PC-9 (cell line): ENCODE results near the gene TES. TPM values are rescaled to one million over a fixed set of nuclear protein-coding genes. Genes with fewer than 3 reads are reported as not detected.

ENCODE experiments used
- BruUV-seq: library from RNA; stranded (reverse); fragments of 400-500 nt; replicated peaks from 2 replicates; lab custom pipeline; 2021; lab: Mats Ljungman, UMichigan
- CTCF ChIA-PET: fragments of 300-600 bp; sonication (Branson Sonifier 250); formaldehyde crosslinking; loops from one replicate; lab custom pipeline; 2022; ENCODE audit warnings: antibody characterized with exemption; lab: Charles Lee
- POLR2A ChIA-PET: fragments of 300-600 bp; sonication (Branson Sonifier 250); formaldehyde crosslinking; loops from one replicate; lab custom pipeline; 2022; ENCODE audit warnings: antibody characterized with exemption; ENCODE audit not compliant: unreplicated experiment; lab: Charles Lee
- DNase-seq, 2 experiments: peaks; one replicate each; pipeline versions ENCODE4 v3.0.0 to v3.0.0-alpha.2; 2015 to 2022; ENCODE audit warnings: mixed read lengths in 1 of 2
- H2AFZ ChIP-seq: fragments of 200-600 bp; sonication (generic); 2 replicates; pipeline ENCODE4 v1.8.1; 2017; ENCODE audit warnings: antibody characterized with exemption
- H3F3A ChIP-seq: fragments of 200-600 bp; sonication (generic); 2 replicates; pipeline ENCODE4 v1.8.1; 2017; ENCODE audit warnings: antibody characterized with exemption, mild to moderate bottlenecking, low read depth; ENCODE audit not compliant: insufficient read depth
- H3K27ac ChIP-seq: fragments of 200-600 bp; sonication (generic); 2 replicates; pipeline ENCODE4 v1.6.1; 2016; ENCODE audit warnings: mixed run types
- H3K27me3 ChIP-seq: fragments of 200-600 bp; sonication (generic); 2 replicates; pipeline ENCODE4 v1.6.1; 2016; ENCODE audit warnings: low read depth, mixed run types; ENCODE audit not compliant: insufficient read depth
- H3K36me3 ChIP-seq: fragments of 200-600 bp; sonication (generic); 2 replicates; pipeline ENCODE4 v1.6.1; 2016; ENCODE audit warnings: low read depth, mixed run types
- H3K4me1 ChIP-seq: fragments of 200-600 bp; sonication (generic); replicated peaks from 2 replicates; pipeline ENCODE4 v1.6.1; 2016; ENCODE audit warnings: mixed run types; ENCODE audit not compliant: insufficient read depth
- H3K4me2 ChIP-seq: fragments of 200-600 bp; sonication (generic); 2 replicates; pipeline ENCODE4 v1.6.1; 2017; ENCODE audit warnings: mixed run types
- H3K4me3 ChIP-seq: fragments of 200-600 bp; sonication (generic); 2 replicates; pipeline ENCODE4 v1.6.1; 2016; ENCODE audit warnings: mixed run types
- H3K79me2 ChIP-seq: fragments of 200-600 bp; sonication (generic); 2 replicates; pipeline ENCODE4 v1.6.1; 2017; ENCODE audit warnings: low read depth, mixed run types
- H3K9me2 ChIP-seq: fragments of 200-600 bp; sonication (generic); 2 replicates; pipeline ENCODE4 v1.8.1; 2017; ENCODE audit warnings: mild to moderate bottlenecking; ENCODE audit not compliant: insufficient read depth
- H3K9me3 ChIP-seq: fragments of 200-600 bp; sonication (generic); 2 replicates; pipeline ENCODE4 v1.8.1; 2016; ENCODE audit warnings: low read depth; ENCODE audit not compliant: insufficient read depth
- H4K20me1 ChIP-seq: fragments of 200-600 bp; sonication (generic); 2 replicates; pipeline ENCODE4 v1.8.1; 2017; ENCODE audit not compliant: insufficient read depth
- EZH2 ChIP-seq: fragments of 200-600 bp; sonication (generic); IDR thresholded peaks from 2 replicates; pipeline ENCODE4 v1.8.0; 2017; ENCODE audit warnings: antibody characterized with exemption, low read depth
- intact Hi-C: fragments of 100-400 bp; cut with micrococcal nuclease; formaldehyde crosslinking; loops from one replicate; pipeline ENCODE4 v1.10.0; 2022; ENCODE audit not compliant: unreplicated experiment
- total RNA-seq: library from RNA; stranded (reverse); gene quantifications from 2 replicates; pipeline ENCODE4 v1.2.3, GENCODE V29; 2021
- TF ChIP-seq, protein P1 (sequence below): fragments of 200-600 bp; sonication (generic); conservative IDR thresholded peaks from 2 replicates; pipeline ENCODE4 v1.6.1; 2017; ENCODE audit warnings: mixed run types, antibody characterized with exemption, mild to moderate bottlenecking, moderate library complexity

Gene TES
- total RNA-seq, 1 experiment from 2014 or later = 210 TPM

GRCh38 chr7:116298576-116298975, 88.2 kb downstream of the TES start:
- BruUV-seq = no TSS peak
- CTCF ChIA-PET = no interaction called here

GRCh38 chr7:116305485-116306408, 95.4 kb downstream of the TES start:
- Histone ChIP-seq H3K9me2 (no peaks in the 10 kb centered on the region), H3K27ac (no peak overlapping the region), H3K4me3 (no peak overlapping the region), H3K27me3 (no peaks in the 10 kb centered on the region), H2AFZ (no peak overlapping the region), H3F3A (no peaks in the 10 kb centered on the region), H3K9me3 (no peaks in the 10 kb centered on the region; the same call in 1 of the 2 replicates), H3K36me3 (no peaks in the 10 kb centered on the region), H4K20me1 (no peaks in the 10 kb centered on the region), H3K4me1 (peaks cover 6% of the 10 kb centered on the region; the same call in 1 of the 2 replicates), H3K4me2 (no peak overlapping the region), H3K79me2 (no peaks in the 10 kb centered on the region)
- TF ChIP-seq, protein P1, sequence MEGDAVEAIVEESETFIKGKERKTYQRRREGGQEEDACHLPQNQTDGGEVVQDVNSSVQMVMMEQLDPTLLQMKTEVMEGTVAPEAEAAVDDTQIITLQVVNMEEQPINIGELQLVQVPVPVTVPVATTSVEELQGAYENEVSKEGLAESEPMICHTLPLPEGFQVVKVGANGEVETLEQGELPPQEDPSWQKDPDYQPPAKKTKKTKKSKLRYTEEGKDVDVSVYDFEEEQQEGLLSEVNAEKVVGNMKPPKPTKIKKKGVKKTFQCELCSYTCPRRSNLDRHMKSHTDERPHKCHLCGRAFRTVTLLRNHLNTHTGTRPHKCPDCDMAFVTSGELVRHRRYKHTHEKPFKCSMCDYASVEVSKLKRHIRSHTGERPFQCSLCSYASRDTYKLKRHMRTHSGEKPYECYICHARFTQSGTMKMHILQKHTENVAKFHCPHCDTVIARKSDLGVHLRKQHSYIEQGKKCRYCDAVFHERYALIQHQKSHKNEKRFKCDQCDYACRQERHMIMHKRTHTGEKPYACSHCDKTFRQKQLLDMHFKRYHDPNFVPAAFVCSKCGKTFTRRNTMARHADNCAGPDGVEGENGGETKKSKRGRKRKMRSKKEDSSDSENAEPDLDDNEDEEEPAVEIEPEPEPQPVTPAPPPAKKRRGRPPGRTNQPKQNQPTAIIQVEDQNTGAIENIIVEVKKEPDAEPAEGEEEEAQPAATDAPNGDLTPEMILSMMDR = no peak
- no peak for TF ChIP-seq EZH2
- ChIA-PET CTCF (interaction anchor here (0.6 kb wide), 1 partner anchor 902 kb away, joined by 4 read pairs; no protein-coding TSS in a partner anchor), POLR2A (interaction anchor here (0.7 kb wide), 1 partner anchor 129 kb away, joined by 3 read pairs; no protein-coding TSS in a partner anchor)
- intact Hi-C loops = no loop called here
- no peak for DNase-seq
- no TSS peak for BruUV-seq

More at GRCh38 chr7:116298576-116298975, 88.2 kb downstream of the TES start:
- DNase-seq = no peak
- no peak overlapping the region for H3K27ac ChIP-seq
- H4K20me1 ChIP-seq = no peaks in the 10 kb centered on the region
- H3K9me3 ChIP-seq = peaks cover 8% of the 10 kb centered on the region; the same call in 1 of the 2 replicates
- POLR2A ChIA-PET = no interaction called here
- no peaks in the 10 kb centered on the region for H3F3A ChIP-seq
- no peak overlapping the region for H3K4me3 ChIP-seq
- H3K36me3 ChIP-seq = no peaks in the 10 kb centered on the region
- H3K79me2 ChIP-seq = no peaks in the 10 kb centered on the region
- H3K9me2 ChIP-seq = no peaks in the 10 kb centered on the region; the same call in 1 of the 2 replicates
- no peak overlapping the region for H2AFZ ChIP-seq
- no peak for TF ChIP-seq EZH2
- TF ChIP-seq, protein P1 = no peak
- H3K27me3 ChIP-seq = no peaks in the 10 kb centered on the region
- no peak overlapping the region for H3K4me2 ChIP-seq
- intact Hi-C loops = no loop called here
- no peaks in the 10 kb centered on the region for H3K4me1 ChIP-seq

DNA sequence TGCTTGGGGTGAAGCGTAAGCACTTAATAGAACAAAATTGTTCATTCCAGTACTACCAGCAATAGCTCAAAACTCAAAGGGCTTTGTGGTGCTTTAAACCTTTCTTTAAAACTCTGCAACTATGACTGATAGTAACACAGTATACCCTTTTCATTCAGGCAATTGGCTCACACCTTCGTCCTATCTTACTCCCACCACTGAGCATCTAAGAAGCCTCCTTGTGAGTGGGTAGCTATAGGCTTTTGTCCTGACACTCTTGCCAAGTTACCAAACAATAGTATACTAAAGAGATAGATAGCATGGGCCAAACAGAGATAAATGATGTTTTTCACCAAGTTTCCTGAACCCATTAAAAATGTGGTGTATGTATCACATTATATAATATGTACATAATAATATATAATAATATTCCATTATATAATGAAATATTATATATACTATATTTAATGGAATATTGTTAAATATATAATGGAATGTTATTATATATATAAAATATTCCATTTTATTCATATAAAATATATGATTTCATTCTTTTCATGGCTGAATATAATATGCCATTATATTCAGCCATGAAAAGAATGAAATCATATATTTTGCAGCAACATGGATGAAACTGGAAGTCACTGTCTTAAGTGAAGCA, 96.2 kb downstream of the TES start:
- no peaks in the 10 kb centered on the region for H3K36me3 ChIP-seq
- H3K4me1 ChIP-seq = peaks cover 6% of the 10 kb centered on the region; the same call in 1 of the 2 replicates
- CTCF ChIA-PET = no interaction called here
- H3K9me2 ChIP-seq = no peaks in the 10 kb centered on the region
- no peaks in the 10 kb centered on the region for H4K20me1 ChIP-seq
- intact Hi-C loops = no loop called here
- H3K4me3 ChIP-seq = no peak overlapping the region
- no peaks in the 10 kb centered on the region for H3K79me2 ChIP-seq
- H2AFZ ChIP-seq = no peak overlapping the region
- no peaks in the 10 kb centered on the region for H3K27me3 ChIP-seq
- no peak for DNase-seq
- H3K4me2 ChIP-seq = no peak overlapping the region
- BruUV-seq = no TSS peak
- H3K9me3 ChIP-seq = no peaks in the 10 kb centered on the region; the same call in 1 of the 2 replicates
- POLR2A ChIA-PET = no interaction called here
- TF ChIP-seq EZH2 = no peak
- TF ChIP-seq, protein P1 = no peak
- H3F3A ChIP-seq = no peaks in the 10 kb centered on the region
- H3K27ac ChIP-seq = no peak overlapping the region
